ENCODE measurements around the gene TMEM184A.

Gene TMEM184A

GRCh38 chr7:1567049-1567771, 11.2 kb upstream of the TMEM184A start:
- DNase-seq, result peak; percentile 9

- peak; percentile 12 for DNase-seq
These were observed 10.7 kb upstream of the TMEM184A start for GRCh38 chr7:1566687-1567048.

- no peak for DNase-seq
These were observed 8.6 kb upstream of the TMEM184A start for GRCh38 chr7:1564603-1565022.

GRCh38 chr7:1563981-1564602, 8.1 kb upstream of the TMEM184A start:
- no peak for DNase-seq

- DNase-seq, result no peak
These were observed 6.6 kb upstream of the TMEM184A start for GRCh38 chr7:1562597-1563051.

GRCh38 chr7:1562116-1562515, 6.1 kb upstream of the TMEM184A start:
- DNase-seq, result no peak

GRCh38 chr7:1561036-1561940, 5.3 kb upstream of the TMEM184A start:
- DNase-seq, result no peak

- no peak for DNase-seq
These were observed 4.6 kb upstream of the TMEM184A start for GRCh38 chr7:1560620-1561031.

- no peak for DNase-seq
These were observed 3.9 kb upstream of the TMEM184A start for GRCh38 chr7:1559626-1560590.

GRCh38 chr7:1558841-1559625, 3.0 kb upstream of the TMEM184A start:
- DNase-seq, result no peak

GRCh38 chr7:1558181-1558811, 2.3 kb upstream of the TMEM184A start:
- DNase-seq, result peak; percentile 51

- DNase-seq, result peak; percentile 9
These were observed 1.8 kb upstream of the TMEM184A start for GRCh38 chr7:1557771-1558170.

GRCh38 chr7:1557006-1557405, 1.0 kb upstream of the TMEM184A start:
- peak; percentile 1 for DNase-seq

- DNase-seq, result peak; percentile 94
These were observed 776 bp downstream of the TMEM184A start for GRCh38 chr7:1555046-1555812.

- no peak for DNase-seq
These were observed 1.5 kb downstream of the TMEM184A start for GRCh38 chr7:1554333-1555045.

GRCh38 chr7:1553512-1554210, 2.3 kb downstream of the TMEM184A start:
- no peak for DNase-seq

GRCh38 chr7:1552200-1552599, 3.8 kb downstream of the TMEM184A start:
- no peak for DNase-seq

- DNase-seq, result no peak
These were observed 5.2 kb downstream of the TMEM184A start for GRCh38 chr7:1550846-1551155.

Measured in 8988T (cell line).